Posterior vena cava (tissue), 2 donors: Measurements from ENCODE around the gene SCARB2. TPM values are rescaled to one million over a fixed set of nuclear protein-coding genes. Genes with fewer than 3 reads are reported as not detected.

Experiments used
- DNase-seq: peaks from one replicate; pipeline ENCODE4 v3.0.0-alpha.2; 2020; ENCODE audit warnings: low spot score
- intact Hi-C, 2 donors: fragments of 100-400 bp; cut with DNase I; formaldehyde crosslinking; loops; one replicate each; pipeline versions ENCODE4 v1.14.1 to v1.14.2; 2022 to 2023
- total RNA-seq, 2 donors: library from RNA; stranded (reverse); fragmentation: NEBNext Ultra II Directional; extraction: Animal tissue kit (Norgen Biotek cat#: 25700); gene quantifications; one replicate each; pipeline ENCODE4 v1.2.1, GENCODE V29; 2021
- donor health status: DM: yes; HTN: yes; CAD: no.
- donor health status: DM: yes; HTN: yes; CAD: no.

SCARB2 gene
- total RNA-seq, 2 donors from 2014 or later = 159 to 169 TPM

DNA sequence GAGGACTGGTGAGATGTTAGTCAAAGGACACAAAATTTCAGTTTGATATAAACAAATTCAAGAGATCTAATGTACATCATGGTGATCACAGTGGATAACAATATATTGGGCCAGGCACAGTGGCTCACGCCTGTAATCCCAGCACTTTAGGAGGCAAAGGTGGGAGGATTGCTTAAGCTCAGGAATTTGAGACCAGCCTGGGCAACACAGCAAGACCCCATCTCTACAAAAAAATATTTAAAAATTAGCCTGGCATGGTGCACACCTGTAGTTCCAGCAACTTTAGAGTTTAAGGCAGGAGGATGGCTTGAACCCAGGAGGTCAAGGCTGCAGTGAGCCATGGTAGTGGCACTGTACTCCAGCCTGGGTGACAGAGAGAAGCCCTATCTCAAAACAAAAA is 8.7 kb downstream of the SCARB2 start:
- intact Hi-C loops = no loop called here
- no peak for DNase-seq

DNA sequence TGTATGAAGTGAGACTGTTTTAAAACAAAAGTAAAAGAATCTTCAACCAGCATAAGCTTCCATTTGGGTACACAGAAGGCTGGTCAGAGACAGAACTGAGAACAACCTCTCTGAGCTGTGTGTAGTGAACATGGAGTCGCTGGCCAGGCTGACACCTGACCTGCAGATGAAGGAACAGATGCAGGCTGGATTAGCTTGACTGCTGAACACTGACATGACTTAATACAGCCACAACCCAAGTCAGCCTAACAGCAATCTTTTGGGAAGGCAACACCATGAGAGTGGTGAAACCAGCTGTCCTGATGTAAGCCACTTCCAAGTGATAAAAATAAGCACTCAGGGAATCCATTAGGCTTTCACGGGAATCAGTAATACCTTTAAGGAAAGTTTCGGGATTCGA is 10.1 kb downstream of the SCARB2 start:
- no peak for DNase-seq
- intact Hi-C loops = no loop called here

DNA sequence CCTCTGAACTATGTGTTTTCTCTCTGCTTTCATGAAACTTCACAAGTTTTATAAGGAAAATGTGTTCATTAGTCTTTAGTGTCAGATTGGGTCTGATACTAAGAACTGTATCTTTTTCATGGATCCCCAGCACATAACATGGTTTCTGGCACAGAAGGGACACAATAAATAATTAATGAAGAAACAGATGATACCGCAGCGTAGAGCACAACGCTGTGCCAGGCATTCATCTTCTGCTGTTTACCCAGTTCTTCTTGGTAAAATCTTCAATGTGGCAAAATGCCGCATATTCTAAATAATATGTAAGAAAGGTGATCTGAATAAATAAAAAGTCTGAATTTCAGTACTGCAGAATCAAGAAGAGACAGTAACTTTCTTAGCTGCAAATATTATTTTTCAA is 12.3 kb downstream of the SCARB2 start:
- DNase-seq = no peak
- intact Hi-C loops = no loop called here

DNA sequence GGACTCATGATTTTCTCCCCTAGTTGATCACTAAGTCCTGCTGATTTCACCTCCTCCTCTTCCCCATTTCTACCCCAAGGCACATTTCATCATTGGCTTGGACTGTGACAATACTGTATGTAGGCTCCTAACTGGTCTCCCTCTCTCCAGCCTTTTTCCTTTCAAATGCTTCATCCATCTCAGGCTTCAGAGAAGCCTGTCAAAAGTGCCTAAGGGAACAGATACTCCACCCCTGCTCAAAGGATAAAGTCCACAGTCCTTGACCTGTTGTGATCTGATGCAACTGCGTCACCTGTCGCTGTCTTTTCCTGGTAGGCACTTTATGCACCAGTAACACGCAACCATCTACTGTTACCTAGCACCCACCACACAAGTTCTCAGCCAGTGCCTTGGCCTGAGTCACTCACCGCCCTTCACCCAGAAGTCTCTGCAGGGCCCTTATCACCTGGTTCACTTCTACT is 12.8 kb downstream of the SCARB2 start:
- intact Hi-C loops = no loop called here
- DNase-seq = no peak

DNA sequence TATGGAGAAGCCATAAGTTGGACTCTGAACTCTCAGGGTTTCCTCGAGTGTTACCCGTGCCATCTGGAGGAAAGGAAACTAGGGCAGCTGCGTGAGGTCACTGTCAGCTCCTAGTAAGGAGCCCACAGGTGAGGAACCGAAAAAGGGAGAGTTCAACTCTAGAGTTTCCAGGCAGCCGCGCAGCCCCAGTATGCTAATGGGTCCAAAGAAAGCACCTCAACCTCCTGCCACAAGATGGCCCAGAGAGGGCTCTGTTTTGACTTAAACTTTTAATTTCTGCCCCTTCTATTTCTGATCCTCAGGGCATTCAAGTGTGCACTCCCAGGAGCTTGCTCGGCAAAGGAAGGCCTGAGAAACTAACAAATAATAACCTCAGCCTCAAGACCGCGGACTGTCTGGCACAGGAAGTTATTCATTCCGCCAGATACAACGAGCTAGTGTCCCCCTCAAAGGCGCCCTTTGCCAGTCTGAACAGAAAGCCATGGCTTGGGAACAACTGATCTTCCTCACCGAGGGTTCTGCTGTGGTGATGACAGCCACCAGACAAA is 13.9 kb downstream of the SCARB2 start:
- DNase-seq = no peak
- intact Hi-C loops = loop anchor here (10.0 kb wide), 1 partner anchor 105 kb away; the partner anchor contains the start of gene STBD1 (in 2 of the 2)

DNA sequence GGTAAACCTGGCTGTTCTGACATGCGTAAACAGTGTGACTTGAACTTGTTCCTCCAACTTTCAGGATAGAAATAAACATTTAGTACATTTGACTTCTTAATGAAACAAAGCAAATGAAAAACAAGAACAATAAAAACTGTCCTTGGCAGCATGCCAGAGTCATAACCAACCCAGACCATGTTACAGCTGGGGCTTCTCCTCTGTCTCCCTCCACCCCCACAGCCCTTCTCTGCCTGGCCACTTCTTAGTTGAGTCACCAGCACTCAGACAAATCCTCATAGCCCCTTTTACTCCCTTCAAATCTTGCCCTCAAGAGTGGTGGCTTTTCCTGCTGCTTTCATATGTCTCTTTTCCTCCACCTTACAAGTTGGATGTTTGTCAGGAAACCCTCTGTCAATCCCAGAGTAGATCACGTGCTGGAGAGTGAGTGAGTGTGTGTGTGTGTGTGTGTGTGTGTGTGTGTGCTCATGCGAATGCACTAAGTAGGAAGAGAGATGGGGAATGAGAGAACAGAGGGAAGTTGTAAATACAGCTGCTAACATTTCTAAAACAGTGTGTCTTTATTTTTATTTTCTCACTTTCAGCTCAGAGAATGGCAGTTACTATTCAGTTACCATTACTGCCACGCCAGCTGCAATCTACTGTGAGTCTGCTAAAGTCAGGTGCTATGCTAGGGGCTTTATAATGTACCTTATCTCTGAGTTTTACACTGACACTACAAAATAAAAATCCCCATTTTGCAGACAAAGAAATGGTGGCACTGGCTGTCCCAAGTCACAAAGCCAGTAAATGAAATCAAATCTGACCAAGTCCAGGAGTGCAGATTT is 15.0 kb downstream of the SCARB2 start:
- DNase-seq = peak; percentile 83
- intact Hi-C loops = loop anchor here (10.0 kb wide), 1 partner anchor 106 kb away; the partner anchor contains the start of gene STBD1 (in 2 of the 2)

DNA sequence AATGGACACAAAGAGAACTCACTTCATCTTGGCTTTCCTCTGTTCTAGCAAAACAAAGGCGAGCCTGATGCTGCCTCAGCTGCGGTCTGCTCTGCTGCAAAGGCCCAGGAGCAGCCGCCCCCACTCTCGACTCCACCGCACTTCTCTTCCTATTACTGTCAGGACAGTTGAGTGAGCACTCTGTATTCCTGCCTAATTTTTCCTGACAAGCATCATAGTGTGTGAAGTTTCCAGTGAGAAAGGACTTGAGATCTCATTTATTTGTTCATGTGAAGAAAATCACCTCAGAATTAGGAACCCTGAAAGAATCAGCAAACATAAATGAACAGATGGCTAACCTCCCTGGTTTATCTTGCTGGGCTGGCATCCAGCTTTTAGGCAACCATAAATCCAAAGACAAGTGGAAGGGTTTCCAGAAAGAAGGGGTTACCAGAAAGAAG is 15.6 kb downstream of the SCARB2 start:
- intact Hi-C loops = loop anchor here (10.0 kb wide), 1 partner anchor 107 kb away; the partner anchor contains the start of gene STBD1 (in 2 of the 2)
- DNase-seq = peak; percentile 84

DNA sequence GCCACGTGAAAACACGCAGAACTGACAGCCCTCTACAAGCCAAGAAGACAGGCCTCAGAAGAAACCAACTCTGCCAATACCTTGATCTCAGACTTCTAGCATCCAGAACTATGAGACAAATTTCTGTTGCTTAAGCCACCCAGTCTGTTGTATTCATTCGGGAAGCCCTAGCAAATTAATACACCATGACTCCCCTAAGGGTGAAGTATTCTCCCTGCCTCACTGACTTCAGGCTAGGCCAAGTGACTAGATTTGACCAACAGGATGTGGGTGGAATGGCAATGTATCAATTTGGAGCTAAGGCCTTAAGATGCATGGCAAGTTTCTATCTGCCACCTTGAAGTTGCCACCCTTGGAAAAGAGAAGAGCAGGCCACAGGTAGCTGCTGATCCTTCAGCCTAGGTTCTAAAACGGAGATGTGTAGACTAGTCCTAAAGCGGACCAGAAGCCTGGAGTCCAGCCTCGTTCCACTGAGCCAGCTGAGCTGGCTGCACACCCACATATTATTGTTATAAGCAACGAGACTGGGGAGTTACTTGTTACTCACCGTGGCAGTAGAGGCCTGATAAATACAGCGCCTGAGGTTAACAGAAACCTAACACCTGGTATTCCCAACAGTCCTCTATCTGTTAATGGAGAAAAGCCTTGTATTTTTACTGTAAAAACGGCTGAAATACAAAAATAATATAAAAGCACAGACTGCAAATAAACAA is 16.4 kb downstream of the SCARB2 start:
- intact Hi-C loops = loop anchor here (10.0 kb wide), 1 partner anchor 108 kb away; the partner anchor contains the start of gene STBD1 (in 2 of the 2)
- DNase-seq = no peak

DNA sequence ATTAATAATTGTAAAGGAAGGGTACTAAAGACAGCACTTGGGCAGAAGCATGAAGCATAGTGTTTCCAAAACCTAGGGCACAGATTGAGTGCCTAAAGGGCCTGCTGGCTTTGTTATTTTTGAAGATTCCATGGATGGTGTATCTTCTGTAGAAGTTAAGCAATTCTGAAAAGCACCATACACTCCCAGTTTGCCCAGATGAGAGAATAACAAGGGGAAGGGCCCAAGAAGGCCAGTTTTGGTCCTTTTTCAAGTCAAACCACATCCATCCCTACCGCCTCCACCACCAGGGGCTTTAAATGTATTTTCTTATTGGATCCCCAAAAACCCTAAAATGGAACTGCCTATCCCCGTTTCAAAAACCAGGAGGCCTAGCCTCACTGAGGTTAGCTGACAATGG is 17.2 kb downstream of the SCARB2 start:
- intact Hi-C loops = loop anchor here (10.0 kb wide), 1 partner anchor 108 kb away; the partner anchor contains the start of gene STBD1 (in 2 of the 2)
- DNase-seq = no peak

DNA sequence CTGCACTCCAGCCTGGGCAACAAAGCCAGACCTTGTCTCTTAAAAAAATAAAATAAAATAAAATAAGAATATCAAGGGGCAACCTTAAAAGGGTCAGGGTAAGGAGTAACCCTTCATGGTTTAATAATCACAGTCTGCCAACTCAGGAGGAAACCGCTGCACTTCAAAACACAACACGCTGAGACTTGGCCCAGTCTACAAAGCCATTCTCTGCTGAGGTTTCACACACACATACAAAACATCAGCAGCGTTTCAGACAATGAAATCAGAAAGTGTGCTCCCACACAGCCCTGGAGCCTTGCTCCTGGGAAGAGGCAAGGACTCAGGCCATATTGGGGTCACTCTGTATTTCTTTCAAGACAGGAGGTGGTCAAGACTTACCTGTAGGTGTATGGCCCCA is 18.3 kb downstream of the SCARB2 start:
- no peak for DNase-seq
- intact Hi-C loops = loop anchor here (10.0 kb wide), 1 partner anchor 109 kb away; the partner anchor contains the start of gene STBD1 (in 2 of the 2)

DNA sequence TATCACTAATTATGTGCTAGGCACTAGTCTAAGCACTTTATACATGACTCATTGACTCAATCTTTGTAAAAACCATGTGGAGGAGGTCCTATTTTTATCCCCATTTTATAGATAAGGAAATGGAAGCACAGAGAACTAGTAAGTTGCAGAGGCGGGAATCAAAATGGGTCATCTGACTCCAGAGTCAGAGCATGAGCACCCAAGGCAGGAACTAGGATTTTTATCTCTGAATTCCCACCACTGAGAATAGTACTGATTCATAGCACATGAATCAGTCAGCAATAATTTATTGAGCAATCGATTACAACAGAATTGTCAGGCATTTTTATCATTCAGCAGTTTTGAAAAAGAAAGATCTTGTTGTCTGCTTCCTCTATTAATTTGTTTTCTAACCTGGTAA is 19.3 kb downstream of the SCARB2 start:
- no peak for DNase-seq
- intact Hi-C loops = loop anchor here (10.0 kb wide), 1 partner anchor 110 kb away; the partner anchor contains the start of gene STBD1 (in 2 of the 2)

DNA sequence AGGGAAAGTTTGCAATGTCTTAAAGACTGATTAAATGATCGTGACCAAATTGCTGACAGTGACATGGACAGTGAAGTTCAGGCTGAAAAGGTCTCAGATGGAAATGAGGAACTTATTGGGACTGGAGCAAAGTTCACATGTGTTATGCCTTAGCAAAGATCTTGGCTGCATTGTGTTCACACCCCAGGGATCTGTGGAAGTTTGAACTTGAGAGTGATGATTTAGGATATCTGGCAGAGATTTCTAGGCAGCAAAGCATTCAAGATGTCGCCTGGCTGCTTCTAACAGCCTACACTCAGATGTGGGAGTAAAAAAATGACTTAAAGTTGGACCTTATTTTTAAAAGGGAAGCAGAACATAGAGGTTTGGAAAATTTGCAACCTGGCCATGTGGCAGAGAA is 21.4 kb downstream of the SCARB2 start:
- intact Hi-C loops = loop anchor here (10.0 kb wide), 1 partner anchor 113 kb away; the partner anchor contains the start of gene STBD1 (in 2 of the 2)

DNA sequence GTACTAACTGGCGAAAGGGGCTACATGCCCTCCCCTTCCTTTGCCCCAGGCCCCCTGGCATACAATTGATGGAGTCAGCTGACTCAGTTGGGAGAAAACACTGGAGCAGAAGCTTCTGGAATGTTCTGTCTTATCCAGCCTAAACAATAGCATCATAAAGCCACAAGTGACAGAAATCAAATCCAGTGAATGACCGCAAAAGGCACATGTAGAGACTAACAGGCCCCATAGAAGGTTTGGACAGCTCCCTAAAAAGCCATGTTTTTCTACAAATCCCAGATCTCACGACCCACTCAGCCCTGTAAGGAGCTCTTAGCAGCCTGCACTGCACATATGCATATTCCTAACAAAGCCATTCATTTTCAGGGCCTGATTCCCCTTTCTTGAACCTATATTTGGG is 25.1 kb downstream of the SCARB2 start:
- DNase-seq = no peak
- intact Hi-C loops = no loop called here

More for the DNA sequence above, 21.4 kb downstream of the SCARB2 start:
- DNase-seq = no peak

DNA sequence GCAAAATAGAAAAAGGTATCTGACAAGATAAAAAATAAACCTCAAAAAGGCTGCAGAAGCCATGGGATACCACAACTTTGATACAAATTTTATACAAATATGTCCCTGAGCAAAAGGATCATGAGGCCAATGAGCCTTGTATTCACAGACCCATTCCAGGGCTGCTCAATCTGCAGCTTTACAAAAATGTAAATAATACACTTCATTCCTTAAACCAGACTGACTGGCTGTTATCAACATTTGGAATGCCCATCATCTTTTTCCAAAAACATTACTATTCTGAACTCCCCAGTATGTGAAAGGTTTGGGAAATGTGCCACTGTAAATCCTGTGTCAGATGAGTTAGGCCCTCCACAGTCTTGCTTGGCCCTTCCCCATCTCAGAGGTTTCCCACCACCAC is 25.5 kb downstream of the SCARB2 start:
- intact Hi-C loops = no loop called here
- DNase-seq = no peak

DNA sequence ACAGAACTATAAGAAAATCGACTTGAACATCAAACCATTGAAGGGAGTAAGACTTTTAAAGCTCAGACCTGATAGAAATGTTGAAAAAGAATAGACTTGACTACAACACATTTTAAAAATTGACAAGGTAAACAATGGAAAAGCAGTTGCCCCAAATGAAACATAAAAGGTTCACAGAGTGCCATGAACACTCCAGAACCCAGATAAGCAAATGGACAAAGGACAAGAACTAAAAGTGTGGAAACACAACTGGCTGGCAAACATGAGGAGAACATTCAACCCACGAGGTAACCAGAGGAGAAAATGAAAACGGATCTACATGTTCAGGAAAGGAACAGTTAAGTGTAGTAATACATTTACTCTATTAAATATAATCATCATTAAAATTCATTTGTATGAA is 26.5 kb downstream of the SCARB2 start:
- intact Hi-C loops = no loop called here
- no peak for DNase-seq

DNA sequence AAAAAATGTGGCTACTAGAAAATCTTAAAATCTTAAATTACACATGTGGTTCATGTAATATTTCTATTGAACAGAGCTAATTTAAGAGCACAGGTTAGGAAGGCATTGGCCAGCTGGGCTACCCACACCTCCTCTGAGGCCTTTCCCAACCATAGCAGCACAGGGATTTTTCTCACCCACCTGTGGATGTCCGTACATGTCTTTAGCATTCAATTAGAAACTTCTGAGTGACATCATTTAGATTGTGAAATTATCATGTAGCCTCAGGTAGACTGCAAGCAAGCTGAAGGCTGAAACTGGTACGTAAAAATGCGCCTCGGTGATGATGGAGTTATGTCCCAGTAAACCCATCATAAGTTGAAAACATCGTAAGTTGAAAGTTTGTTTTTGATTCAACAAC is 31.2 kb downstream of the SCARB2 start:
- intact Hi-C loops = no loop called here
- DNase-seq = no peak

DNA sequence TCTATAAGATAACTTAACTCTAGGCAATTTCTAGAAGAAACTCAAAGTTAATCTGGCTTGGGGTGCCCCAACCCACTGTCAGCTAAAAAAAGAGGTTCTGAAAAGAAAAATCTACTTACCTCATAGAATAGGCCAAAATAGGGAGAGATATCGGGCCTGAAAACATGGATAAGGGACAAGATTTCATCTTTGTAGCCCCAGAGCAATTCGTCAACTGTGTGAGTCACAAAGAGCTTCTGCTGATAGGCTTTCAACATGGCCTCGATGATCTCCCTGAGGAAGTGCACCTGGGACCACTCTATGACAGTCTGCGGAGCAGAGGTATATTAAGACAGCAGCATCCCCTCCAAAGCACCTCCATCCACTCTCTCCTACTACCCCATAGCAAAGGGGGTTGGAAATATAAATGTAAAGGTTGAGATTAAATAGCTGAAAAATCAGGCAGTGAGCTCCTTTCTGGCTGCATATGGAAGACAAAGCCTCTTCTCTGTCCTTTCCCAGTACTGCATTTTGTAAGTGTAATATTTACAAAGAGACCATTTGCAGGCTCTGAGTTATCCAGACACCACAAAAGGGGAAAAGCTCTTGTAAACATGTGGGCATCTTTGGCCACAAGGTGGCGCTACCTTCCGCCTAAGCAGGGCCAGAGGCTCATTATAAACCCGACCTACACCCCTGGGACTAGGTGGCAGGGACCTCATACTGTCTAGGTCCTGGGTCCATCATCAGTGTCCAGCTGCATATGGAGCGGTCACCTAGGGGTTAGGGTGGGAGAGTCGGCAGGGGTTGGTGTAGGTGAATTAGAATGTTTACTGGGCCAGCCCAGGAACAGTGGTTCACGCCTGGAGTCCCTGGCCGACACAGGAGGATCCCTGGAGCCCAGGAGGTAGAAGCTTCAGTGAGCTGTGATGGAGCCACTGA is 34.0 kb downstream of the SCARB2 start:
- intact Hi-C loops = no loop called here
- peak; percentile 95 for DNase-seq

DNA sequence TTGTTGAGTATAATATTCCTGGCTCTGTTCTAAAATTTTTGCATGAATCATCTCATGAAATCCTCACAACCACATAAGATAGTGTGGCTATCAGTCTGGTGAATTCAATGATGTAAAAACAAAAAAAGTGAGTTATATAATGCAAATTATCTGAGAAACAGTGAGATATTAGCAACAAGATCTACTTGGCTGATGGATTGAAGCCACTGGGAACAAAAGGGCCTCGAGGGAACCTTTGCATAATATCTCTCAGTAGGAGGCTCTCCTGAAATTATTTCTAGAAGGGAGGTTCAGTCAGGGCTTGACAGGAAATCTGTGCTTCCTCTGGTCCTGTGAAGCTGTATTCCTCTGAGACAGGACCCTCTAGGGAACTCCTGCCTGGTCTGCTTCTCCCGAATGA is 35.3 kb downstream of the SCARB2 start:
- DNase-seq = no peak
- intact Hi-C loops = no loop called here

DNA sequence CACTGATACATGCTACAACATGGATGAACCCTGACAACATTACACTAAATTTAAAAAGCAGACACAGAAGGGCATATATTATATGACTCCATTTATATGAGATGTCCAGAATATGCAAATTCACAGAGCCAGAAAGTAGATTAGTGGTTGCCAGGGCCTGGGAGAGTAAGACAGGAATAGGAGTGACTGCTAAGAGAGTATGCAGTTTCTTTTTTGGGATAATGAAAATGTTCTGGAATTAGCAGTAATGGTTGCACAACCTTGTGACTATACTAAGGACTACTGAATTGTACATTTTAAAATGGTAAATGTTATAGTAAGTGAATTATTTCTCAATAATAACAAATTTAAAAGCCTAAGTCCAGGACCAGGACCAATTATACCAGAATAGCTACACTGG is 35.9 kb downstream of the SCARB2 start:
- no peak for DNase-seq
- intact Hi-C loops = no loop called here
